Measurements from ENCODE around the gene SLC28A3.

GRCh38 chr9:84320231-84320630 lies 20.3 kb downstream of the SLC28A3 start:
- TF ChIP-seq ESRRG (CRISPR knock-in tag; IDR thresholded peaks at IDR 0.05) (no peak), PATZ1 (CRISPR knock-in tag; IDR thresholded peaks at IDR 0.05; ENCODE audit: borderline replicate concordance) (no peak)
